Measurements from ENCODE around the gene DENND2D. TPM values are rescaled to one million over a fixed set of nuclear protein-coding genes. Genes with fewer than 3 reads are reported as not detected.
A peak's percentile ranks its signal among the peaks of the same experiment; 100 is the strongest.
"Not testable (repeated sequence)": the region's sequence is repeated elsewhere in the genome, so short reads cannot be mapped to it uniquely, and the experiment has no call there.

The DENND2D gene
- total and polyA plus RNA-seq, 2 experiments from 2014 or later: 2.5 to 3.0 TPM

- no peak for TF ChIP-seq POLR2AphosphoS5 (IDR thresholded peaks at IDR 0.05; ENCODE audit: low read depth)
- TF ChIP-seq CREB1 (CRISPR knock-in tag; IDR thresholded peaks at IDR 0.05; ENCODE audit: low read depth): no peak
These were observed 18.5 kb upstream of the DENND2D start (continued) for GRCh38 chr1:111218701-111219556.

- H3K9me2 ChIP-seq (ENCODE audit: insufficient read depth): peaks cover 33% of the 10 kb centered on the region
- Mint-ChIP-seq H3K4me3 (no peak overlapping the region), H3K27ac (no peak overlapping the region), H3K4me1 (peaks cover 46% of the 10 kb centered on the region), H3K9me3 (no peaks in the 10 kb centered on the region), H3K27me3 (ENCODE audit: insufficient read depth, low read depth, poor library complexity) (peaks cover 7% of the 10 kb centered on the region), H3K36me3 (ENCODE audit: low read depth) (no peaks in the 10 kb centered on the region)
- peaks cover 21% of the 10 kb centered on the region for H3K4me1 ChIP-seq (ENCODE audit: insufficient read depth)
- H3K4me2 ChIP-seq: no peak overlapping the region
- H3K27me3 ChIP-seq (ENCODE audit: insufficient read depth): no peaks in the 10 kb centered on the region
- H3K4me3 ChIP-seq: no peak overlapping the region
- DNase-seq (ENCODE audit: low spot score) (no peak), ATAC-seq (no peak)
- no peaks in the 10 kb centered on the region for H3F3A ChIP-seq (replicated peaks; ENCODE audit: low read depth)
- no peaks in the 10 kb centered on the region for H4K20me1 ChIP-seq (replicated peaks; ENCODE audit: insufficient read depth)
- H3K36me3 ChIP-seq (ENCODE audit: insufficient read depth): no peaks in the 10 kb centered on the region
- TF ChIP-seq ZNF114 (CRISPR knock-in tag; IDR thresholded peaks at IDR 0.05): no peak
- no peak for TF ChIP-seq JUNB (IDR thresholded peaks at IDR 0.05; ENCODE audit: unreplicated experiment)
- TF ChIP-seq CTCF (conservative IDR thresholded peaks at IDR 0.05; ENCODE audit: low read depth in 2 of 2): no peak
- no peak for TF ChIP-seq ZNF331 (CRISPR knock-in tag; IDR thresholded peaks at IDR 0.05; ENCODE audit: low read depth)
- no peak for TF ChIP-seq POLR2AphosphoS5 (IDR thresholded peaks at IDR 0.05; ENCODE audit: low read depth)
- H3K27ac ChIP-seq (ENCODE audit: low read depth): no peak overlapping the region
- no peaks in the 10 kb centered on the region for H3K79me2 ChIP-seq (replicated peaks; ENCODE audit: insufficient read depth)
- no peak overlapping the region for H2AFZ ChIP-seq
These were observed 16.9 kb upstream of the DENND2D start for GRCh38 chr1:111217183-111217910.

- Mint-ChIP-seq H3K9me3 (no peaks in the 10 kb centered on the region), H3K27me3 (ENCODE audit: insufficient read depth, low read depth, poor library complexity) (peaks cover 7% of the 10 kb centered on the region), H3K4me1 (peaks cover 42% of the 10 kb centered on the region), H3K4me3 (no peak overlapping the region), H3K27ac (no peak overlapping the region), H3K36me3 (ENCODE audit: low read depth) (no peaks in the 10 kb centered on the region)
- TF ChIP-seq ETS1 (IDR thresholded peaks at IDR 0.05) (no peak), JUNB (IDR thresholded peaks at IDR 0.05; ENCODE audit: unreplicated experiment) (no peak)
- peaks cover 17% of the 10 kb centered on the region for H3K4me1 ChIP-seq (ENCODE audit: insufficient read depth)
- H3K4me3 ChIP-seq: no peak overlapping the region
- DNase-seq (ENCODE audit: low spot score) (no peak), ATAC-seq (no peak)
- peaks cover 33% of the 10 kb centered on the region for H3K9me2 ChIP-seq (ENCODE audit: insufficient read depth)
- no peak overlapping the region for H2AFZ ChIP-seq
- no peaks in the 10 kb centered on the region for H3K27me3 ChIP-seq (ENCODE audit: insufficient read depth)
- H4K20me1 ChIP-seq (replicated peaks; ENCODE audit: insufficient read depth): no peaks in the 10 kb centered on the region
- H3F3A ChIP-seq (replicated peaks; ENCODE audit: low read depth): no peaks in the 10 kb centered on the region
- H3K4me2 ChIP-seq: no peak overlapping the region
- no peaks in the 10 kb centered on the region for H3K36me3 ChIP-seq (ENCODE audit: insufficient read depth)
- no peaks in the 10 kb centered on the region for H3K79me2 ChIP-seq (replicated peaks; ENCODE audit: insufficient read depth)
- H3K27ac ChIP-seq (ENCODE audit: low read depth): no peak overlapping the region
These were observed 16.3 kb upstream of the DENND2D start for GRCh38 chr1:111216751-111217150.

- Histone ChIP-seq H3K9me2 (ENCODE audit: insufficient read depth) (peaks cover 37% of the 10 kb centered on the region), H3K4me1 (ENCODE audit: insufficient read depth) (peaks cover 14% of the 10 kb centered on the region)
- H3K4me2 ChIP-seq; DNase-seq (ENCODE audit: low spot score); H3K36me3 ChIP-seq (ENCODE audit: insufficient read depth); H4K20me1 ChIP-seq (replicated peaks; ENCODE audit: insufficient read depth); H2AFZ ChIP-seq; H3K4me3 ChIP-seq; ATAC-seq; H3K9me3 Mint-ChIP-seq; H3F3A ChIP-seq (replicated peaks; ENCODE audit: low read depth); H3K27me3 Mint-ChIP-seq (ENCODE audit: insufficient read depth, low read depth, poor library complexity); H3K27ac ChIP-seq (ENCODE audit: low read depth); H3K27me3 ChIP-seq (ENCODE audit: insufficient read depth); H3K4me3 Mint-ChIP-seq; H3K79me2 ChIP-seq (replicated peaks; ENCODE audit: insufficient read depth); H3K36me3 Mint-ChIP-seq (ENCODE audit: low read depth): not testable (repeated sequence)
- peaks cover 38% of the 10 kb centered on the region for H3K4me1 Mint-ChIP-seq
- 0 out of 2 replicates have a peak overlapping the region, but pooled peaks have one; percentile 57 for H3K27ac Mint-ChIP-seq
These were observed 14.8 kb upstream of the DENND2D start for GRCh38 chr1:111215285-111215684.
